Heart right ventricle (tissue), 16 donors: ENCODE measurements around the gene SMOC1. TPM values are rescaled to one million over a fixed set of nuclear protein-coding genes. Genes with fewer than 3 reads are reported as not detected.

Experiments
- ATAC-seq, 8 donors: fragments of 200-7000 bp; cut with Tn5 transposase; one replicate each; pipeline ENCODE4 v1.9.1; 2020; ENCODE audit warnings: mild to moderate bottlenecking in 8 of 8, moderate library complexity in 8 of 8, moderate number of reproducible peaks in 1 of 8
- DNase-seq, 2 donors: peaks; one replicate each; pipeline ENCODE4 v3.0.0-alpha.2; 2020
- H3K27ac ChIP-seq, 10 donors: fragments of 200-600 bp; sonication (generic) in 2 of 10; one replicate each; pipeline versions ENCODE4 v1.5.0 to v1.8.0; 2020 to 2022; ENCODE audit warnings: mild to moderate bottlenecking in 3 of 10
- H3K27me3 ChIP-seq, 7 donors: fragments of 200-600 bp; one replicate each; pipeline ENCODE4 v1.8.0; 2021 to 2022; ENCODE audit warnings: mild to moderate bottlenecking in 2 of 7
- H3K36me3 ChIP-seq, 9 donors: fragments of 200-600 bp; sonication (generic) in 1 of 9; one replicate each; pipeline versions ENCODE4 v1.5.0 to v1.8.0; 2020 to 2022; ENCODE audit warnings: mild to moderate bottlenecking in 2 of 9
- H3K4me1 ChIP-seq, 9 donors: fragments of 200-600 bp; sonication (generic) in 1 of 9; one replicate each; pipeline versions ENCODE4 v1.5.0 to v1.8.0; 2020 to 2022; ENCODE audit warnings: mild to moderate bottlenecking in 4 of 9
- H3K4me3 ChIP-seq, 10 donors: fragments of 200-600 bp; sonication (generic) in 2 of 10; one replicate each; pipeline versions ENCODE4 v1.5.0 to v1.8.0; 2020 to 2022; ENCODE audit warnings: mild to moderate bottlenecking in 7 of 10, moderate library complexity in 2 of 10
- H3K9me3 ChIP-seq, 11 donors: fragments of 200-600 bp in 10 of 11; sonication (generic) in 2 of 11; one replicate each; pipeline versions ENCODE4 v1.5.0 to v1.8.0; 2013 to 2022; ENCODE audit warnings: mild to moderate bottlenecking in 2 of 11, control low read depth in 1 of 11, moderate library complexity in 1 of 11
- CTCF ChIP-seq, 9 donors: fragments of 200-600 bp; sonication (generic) in 2 of 9; IDR thresholded peaks; one replicate each; pipeline versions ENCODE4 v1.5.0 to v1.8.0; 2021 to 2022; ENCODE audit warnings: antibody characterized with exemption in 9 of 9, mild to moderate bottlenecking in 5 of 9, moderate library complexity in 1 of 9
- WGBS, 2 donors: extraction: QIAGEN DNeasy Blood & Tissue Kit; methylation state at CpG; one replicate each; pipeline ENCODE4 v1.1.7; 2013; ENCODE audit warnings: inconsistent platforms in 1 of 2; 5-methylcytosine and 5-hydroxymethylcytosine counted together
- intact Hi-C, 10 donors: fragments of 100-400 bp; cut with DNase I; formaldehyde crosslinking; loops; one replicate each; pipeline versions ENCODE4 v1.11.1 to v1.14.2; 2022
- polyA plus RNA-seq, 2 donors: library from polyadenylated mRNA; stranded (reverse); fragments of 200-250 nt; gene quantifications; one replicate each; pipeline ENCODE4 v1.2.3, GENCODE V29; 2013
- total RNA-seq, 10 donors: library from RNA; stranded (reverse); fragmentation: NEBNext Ultra II Directional in 3 of 10; extraction: Animal tissue kit (Norgen Biotek cat#: 25700) in 3 of 10; gene quantifications; one replicate each; pipeline versions ENCODE4 v1.2.1 to v1.2.4, GENCODE V29; 2021 to 2023
- donor health status: Arrhythmogenic right ventricular cardiomyopathy.
- donor health status: ischemic (EF 13 %, LVEDD 7.1; RV severe dilation, severe dysfunction).
- donor health status: healthy with polysubstance abuse.
- donor health status: DM: no; HTN: yes; CAD: no.
- donor health status: DM: no; HTN: no; CAD: no.
- donor health status: ischemic (EF 25% LVEDD 6.9; RV normal size, moderate dysfunction).
- donor health status: ischemic (EF 25% LVEDD 5.7; RV mildly dilated, moderate dysfunction).
- donor health status: healthy.
- donor health status: DM: yes; HTN: yes; CAD: no.
- donor health status: Ischemic cardiomyopathy.
- donor health status: ischemic (EF 35%, LVEDD 5.7; RV mildly dilated, moderate dysfunction).
- donor health status: nonischemic (EF 11% LVEDD 7.7; RV severe dilation, severe dysfunction).
- donor health status: DM: yes; HTN: yes; CAD: no.
- donor health status: PGD.
- donor health status: ischemic (EF 29% LVEDD 5.4; RV normal size, mild dysfunction).
- donor health status: nonischemic (EF 23%, LVEDD 6.1; RV moderate dilation, normal function).

Gene SMOC1
- total and polyA plus RNA-seq, 12 donors: 0.15 to 6.8 (median 1.3) TPM

- Histone ChIP-seq H3K9me3 (no peaks in the 10 kb centered on the region), H3K27ac (no peak overlapping the region), H3K4me3 (no peak overlapping the region), H3K36me3 (no peaks in the 10 kb centered on the region), H3K27me3 (peaks cover 0 to 62% (median 29%) of the 10 kb centered on the region in 7 donors), H3K4me1 (no peaks in the 10 kb centered on the region)
- WGBS, 2 donors: 63 to 65% methylated on average over 13 of the region's 13 CpGs
- TF ChIP-seq CTCF (IDR thresholded peaks at IDR 0.05): no peak
- ATAC-seq (no peak), DNase-seq (no peak)
- intact Hi-C loops: no loop called here
Measured at GRCh38 chr14:69842686-69843420, 36.4 kb upstream of the SMOC1 start.

GRCh38 chr14:69844171-69844570 lies 35.0 kb upstream of the SMOC1 start:
- no peaks in the 10 kb centered on the region for H3K36me3 ChIP-seq
- DNase-seq: no peak
- no peak overlapping the region for H3K4me3 ChIP-seq
- H3K4me1 ChIP-seq: no peaks in the 10 kb centered on the region
- intact Hi-C loops: no loop called here
- peaks cover 0 to 65% (median 36%) of the 10 kb centered on the region in 7 donors for H3K27me3 ChIP-seq
- no peak for TF ChIP-seq CTCF (IDR thresholded peaks at IDR 0.05)
- H3K9me3 ChIP-seq: no peaks in the 10 kb centered on the region
- 88 to 92% methylated on average over 2 of the region's 2 CpGs for WGBS, 2 donors
- no peak for ATAC-seq
- H3K27ac ChIP-seq: no peak overlapping the region

GRCh38 chr14:69845050-69845581 lies 34.1 kb upstream of the SMOC1 start:
- intact Hi-C loops: no loop called here
- ATAC-seq: no peak
- Histone ChIP-seq H3K4me3 (no peak overlapping the region), H3K4me1 (no peaks in the 10 kb centered on the region), H3K27ac (no peak overlapping the region), H3K27me3 (peaks cover 0 to 66% (median 33%) of the 10 kb centered on the region in 7 donors), H3K36me3 (no peaks in the 10 kb centered on the region), H3K9me3 (no peaks in the 10 kb centered on the region)
- no peak for DNase-seq
- WGBS, 2 donors: 60 to 63% methylated on average over 2 of the region's 2 CpGs
- no peak for TF ChIP-seq CTCF (IDR thresholded peaks at IDR 0.05)

GRCh38 chr14:69845787-69846186 lies 33.4 kb upstream of the SMOC1 start:
- WGBS, 2 donors: 36 to 44% methylated on average over 5 of the region's 5 CpGs
- no peak for TF ChIP-seq CTCF (IDR thresholded peaks at IDR 0.05)

More at GRCh38 chr14:69845787-69846186, 33.4 kb upstream of the SMOC1 start:
- Histone ChIP-seq H3K4me1 (no peaks in the 10 kb centered on the region), H3K4me3 (no peak overlapping the region), H3K27me3 (peaks cover 0 to 71% (median 33%) of the 10 kb centered on the region in 7 donors), H3K36me3 (no peaks in the 10 kb centered on the region), H3K27ac (no peak overlapping the region), H3K9me3 (no peaks in the 10 kb centered on the region)
- ATAC-seq (no peak), DNase-seq (no peak)
- intact Hi-C loops: no loop called here
